ENCODE data around the gene LRRC49.

GRCh38 chr15:71089801-71090200 is 197.2 kb downstream of the LRRC49 start:
- TF ChIP-seq, protein P1, sequence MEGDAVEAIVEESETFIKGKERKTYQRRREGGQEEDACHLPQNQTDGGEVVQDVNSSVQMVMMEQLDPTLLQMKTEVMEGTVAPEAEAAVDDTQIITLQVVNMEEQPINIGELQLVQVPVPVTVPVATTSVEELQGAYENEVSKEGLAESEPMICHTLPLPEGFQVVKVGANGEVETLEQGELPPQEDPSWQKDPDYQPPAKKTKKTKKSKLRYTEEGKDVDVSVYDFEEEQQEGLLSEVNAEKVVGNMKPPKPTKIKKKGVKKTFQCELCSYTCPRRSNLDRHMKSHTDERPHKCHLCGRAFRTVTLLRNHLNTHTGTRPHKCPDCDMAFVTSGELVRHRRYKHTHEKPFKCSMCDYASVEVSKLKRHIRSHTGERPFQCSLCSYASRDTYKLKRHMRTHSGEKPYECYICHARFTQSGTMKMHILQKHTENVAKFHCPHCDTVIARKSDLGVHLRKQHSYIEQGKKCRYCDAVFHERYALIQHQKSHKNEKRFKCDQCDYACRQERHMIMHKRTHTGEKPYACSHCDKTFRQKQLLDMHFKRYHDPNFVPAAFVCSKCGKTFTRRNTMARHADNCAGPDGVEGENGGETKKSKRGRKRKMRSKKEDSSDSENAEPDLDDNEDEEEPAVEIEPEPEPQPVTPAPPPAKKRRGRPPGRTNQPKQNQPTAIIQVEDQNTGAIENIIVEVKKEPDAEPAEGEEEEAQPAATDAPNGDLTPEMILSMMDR (IDR thresholded peaks at IDR 0.05; ENCODE audit: borderline replicate concordance, extremely low read depth, low read length, poor library complexity, severe bottlenecking), result no peak
- TF ChIP-seq EZH2 (IDR thresholded peaks at IDR 0.05; ENCODE audit: borderline replicate concordance, low read depth, low read length, severe bottlenecking), result no peak

Data from DND-41 (cell line).